ENCODE data around the gene VN1R5.

DNA sequence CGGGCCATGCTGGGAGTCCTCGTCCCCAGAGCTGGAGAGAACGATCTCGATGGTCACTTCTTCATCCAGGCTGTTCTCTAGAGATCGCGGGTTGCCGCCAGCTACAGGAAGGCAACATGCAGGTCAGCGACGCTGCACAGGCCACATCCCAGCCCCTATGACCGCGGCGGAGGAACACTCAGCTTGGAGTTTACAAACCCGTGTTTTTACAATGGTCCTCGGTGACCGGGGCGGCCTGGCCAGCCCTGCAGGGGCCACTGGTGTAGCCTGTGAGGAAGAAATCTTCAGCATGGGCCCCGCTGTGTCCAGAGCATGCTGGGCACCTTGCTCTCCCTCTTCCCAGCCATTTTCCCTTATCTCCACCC is 45.3 kb downstream of the VN1R5 start:
- TF ChIP-seq CTCF (IDR thresholded peaks at IDR 0.05) (no peak), POLR2A (IDR thresholded peaks at IDR 0.05) (no peak)

Data from suprapubic skin (tissue), 3 donors.